NCI-H2196 treated with DMSO at 0.1 percent for 48 hours (cell line): ENCODE measurements around the gene JADE3.

Experiments used
- DNase-seq: peaks from one replicate; lab custom pipeline; 2025; ENCODE audit not compliant: unreplicated experiment; lab: John Stamatoyannopoulos, UW

JADE3 gene

DNA sequence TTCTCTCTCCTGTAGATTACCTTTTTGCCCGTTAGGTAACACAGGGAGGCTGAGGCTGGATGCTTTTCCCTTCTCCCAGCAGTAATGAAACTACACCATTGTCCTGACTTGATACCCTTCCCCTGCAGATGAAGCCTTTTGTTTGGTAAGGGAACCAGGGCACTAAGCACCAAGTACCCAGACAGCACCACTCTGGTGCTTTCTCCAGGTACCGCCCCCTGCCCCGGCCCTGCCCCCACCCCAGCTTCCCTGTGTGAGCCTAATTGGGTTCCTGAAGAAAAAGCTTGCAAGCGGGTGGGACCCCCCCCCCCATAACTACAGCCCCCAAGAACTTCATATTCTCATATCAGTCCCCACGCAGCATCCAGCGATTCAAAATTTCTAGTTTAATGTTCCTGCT lies 79.8 kb downstream of the JADE3 start:
- DNase-seq: no peak

DNA sequence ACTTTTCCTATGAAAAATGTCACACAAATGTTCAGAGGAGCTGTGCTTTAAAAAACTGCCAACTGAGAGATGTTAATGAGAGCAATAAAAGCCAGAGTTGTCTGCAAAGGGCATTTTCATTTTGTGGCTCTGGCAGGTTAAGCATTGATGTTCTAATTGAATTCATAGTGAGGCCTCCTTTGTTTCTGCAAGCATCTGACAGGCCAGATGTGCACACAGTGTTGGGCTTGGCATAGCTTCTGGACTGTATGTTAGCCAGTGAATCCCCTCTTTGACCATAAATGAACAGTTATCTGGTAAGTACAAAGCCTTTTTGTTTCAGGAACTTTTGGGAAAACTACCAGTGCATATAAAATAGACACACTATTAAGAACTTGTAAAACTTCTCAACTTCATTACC lies 81.9 kb downstream of the JADE3 start:
- DNase-seq: no peak

DNA sequence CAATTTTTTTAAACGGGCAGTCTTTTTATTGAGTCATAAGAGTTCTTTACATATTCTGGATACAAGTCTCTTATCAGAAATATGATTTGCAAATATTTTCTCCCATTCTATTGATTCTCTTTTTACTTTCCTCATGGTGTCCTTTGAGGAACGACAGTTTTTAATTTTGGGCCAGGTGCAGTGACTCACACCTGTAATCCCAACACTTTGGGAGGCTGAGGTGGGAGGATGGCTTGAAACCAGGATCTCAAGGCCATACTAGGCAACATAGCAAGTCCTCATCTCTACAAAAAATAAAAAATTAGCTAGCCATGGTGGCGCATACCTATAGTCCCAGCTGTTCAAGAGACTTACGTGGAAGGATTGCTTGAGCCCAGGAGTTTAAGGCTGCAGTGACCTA lies 99.9 kb downstream of the JADE3 start:
- no peak for DNase-seq

DNA sequence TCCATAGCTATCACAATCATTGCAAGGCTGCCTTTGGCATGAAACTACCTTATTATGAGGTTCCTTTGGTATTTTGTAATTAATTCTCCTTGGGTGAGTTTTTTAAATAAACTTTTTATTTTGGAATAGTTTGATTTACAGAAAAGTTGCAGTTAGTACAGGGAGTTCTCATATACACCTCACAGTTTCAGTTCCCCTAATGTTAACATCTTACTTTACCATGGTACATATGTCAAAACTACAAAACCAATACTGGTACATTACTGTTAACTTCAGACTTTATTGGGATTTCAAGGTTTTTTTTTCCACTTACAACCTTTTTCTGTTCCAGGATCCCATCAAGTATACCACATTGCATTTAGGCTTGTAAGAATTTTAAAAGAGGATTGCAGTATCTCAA lies 114.0 kb downstream of the JADE3 start:
- no peak for DNase-seq

DNA sequence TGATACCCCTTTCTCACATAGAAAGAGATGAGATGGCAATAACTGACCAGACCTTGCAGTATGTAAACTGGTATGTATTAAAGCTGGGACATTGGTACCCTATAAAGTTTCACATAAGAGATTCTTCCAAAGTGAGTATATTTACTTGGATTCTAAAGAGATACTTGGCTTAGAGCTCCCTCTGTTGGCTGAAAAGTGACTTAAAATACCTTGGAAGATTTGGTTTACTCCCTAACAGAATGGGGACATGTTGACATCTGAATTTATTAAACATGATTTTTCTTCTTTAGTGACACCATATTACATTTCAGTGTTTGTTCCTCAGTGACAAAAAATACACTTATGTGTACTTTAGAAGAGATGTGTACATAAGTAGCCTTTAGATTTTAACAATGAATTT lies 118.1 kb downstream of the JADE3 start:
- DNase-seq: no peak

DNA sequence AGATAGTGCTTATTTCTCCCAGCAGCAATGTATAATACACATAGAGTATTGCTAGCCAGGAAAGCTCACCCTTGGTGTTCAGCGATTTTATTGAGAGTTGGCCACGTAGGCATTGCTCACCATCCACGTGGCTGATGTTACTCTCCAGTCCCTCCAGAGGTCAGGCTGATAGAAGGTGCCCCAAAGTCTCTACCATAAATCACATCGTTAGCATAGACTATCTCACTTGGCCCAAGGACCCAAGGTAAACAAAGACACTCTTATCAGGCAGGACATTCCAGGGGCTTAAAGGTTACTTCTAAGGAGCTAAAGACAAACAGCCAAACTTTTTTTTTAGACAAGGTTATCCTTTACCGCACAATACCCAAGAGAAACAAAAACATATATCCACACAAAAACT lies 135.8 kb downstream of the JADE3 start:
- no peak for DNase-seq

DNA sequence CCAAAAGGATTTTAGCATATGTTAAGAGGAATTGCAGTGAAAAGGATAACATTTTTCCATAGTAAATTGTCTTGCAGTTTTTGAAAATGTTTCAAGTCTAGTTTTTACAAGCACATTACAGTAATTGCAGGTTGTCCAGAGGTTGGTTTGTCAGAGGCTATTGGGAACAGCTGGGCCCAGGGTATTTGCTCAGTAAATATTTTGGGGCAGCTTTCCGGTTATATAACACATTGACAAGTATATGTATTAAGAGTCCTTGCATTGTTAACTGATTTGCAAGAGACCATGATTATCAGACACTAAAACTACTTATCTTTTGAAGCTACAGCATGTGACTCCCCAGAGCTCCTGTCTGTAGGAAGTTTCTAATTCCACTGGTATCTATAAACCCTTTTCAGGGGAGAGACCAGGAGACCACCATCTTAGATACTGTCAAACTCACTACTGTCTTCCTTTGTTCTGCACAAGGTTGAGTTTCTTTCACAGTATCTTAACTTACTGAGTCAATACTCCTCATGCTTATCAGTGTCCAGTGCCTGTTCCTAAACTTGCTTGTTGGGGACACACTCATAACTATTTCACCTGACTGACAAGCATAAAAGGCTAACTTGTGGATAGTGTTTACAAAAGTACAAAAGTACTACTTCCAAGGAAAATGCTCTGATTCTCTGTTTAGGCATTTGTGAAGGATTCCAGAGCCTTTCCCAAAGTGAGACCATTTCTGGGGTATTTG lies 147.1 kb downstream of the JADE3 start:
- no peak for DNase-seq

DNA sequence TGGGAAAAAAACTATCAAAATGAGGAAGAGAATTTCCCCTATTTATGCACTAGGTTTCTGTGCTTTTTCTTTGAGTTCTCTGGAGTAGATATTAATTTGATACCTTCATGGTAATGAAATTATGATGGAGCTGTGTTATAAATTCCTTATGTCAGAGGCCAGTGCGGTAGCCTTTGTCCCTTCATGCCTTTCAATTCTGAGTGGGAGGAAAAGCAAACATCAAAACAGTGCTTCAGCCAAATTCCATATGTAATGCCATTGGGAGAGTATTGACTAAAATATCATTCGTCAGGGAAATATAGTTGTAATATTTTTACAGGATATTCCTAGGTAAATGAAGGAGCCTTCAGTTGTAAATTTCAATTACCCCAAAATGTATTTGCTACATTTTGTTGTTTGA lies 148.5 kb downstream of the JADE3 start:
- DNase-seq: no peak

DNA sequence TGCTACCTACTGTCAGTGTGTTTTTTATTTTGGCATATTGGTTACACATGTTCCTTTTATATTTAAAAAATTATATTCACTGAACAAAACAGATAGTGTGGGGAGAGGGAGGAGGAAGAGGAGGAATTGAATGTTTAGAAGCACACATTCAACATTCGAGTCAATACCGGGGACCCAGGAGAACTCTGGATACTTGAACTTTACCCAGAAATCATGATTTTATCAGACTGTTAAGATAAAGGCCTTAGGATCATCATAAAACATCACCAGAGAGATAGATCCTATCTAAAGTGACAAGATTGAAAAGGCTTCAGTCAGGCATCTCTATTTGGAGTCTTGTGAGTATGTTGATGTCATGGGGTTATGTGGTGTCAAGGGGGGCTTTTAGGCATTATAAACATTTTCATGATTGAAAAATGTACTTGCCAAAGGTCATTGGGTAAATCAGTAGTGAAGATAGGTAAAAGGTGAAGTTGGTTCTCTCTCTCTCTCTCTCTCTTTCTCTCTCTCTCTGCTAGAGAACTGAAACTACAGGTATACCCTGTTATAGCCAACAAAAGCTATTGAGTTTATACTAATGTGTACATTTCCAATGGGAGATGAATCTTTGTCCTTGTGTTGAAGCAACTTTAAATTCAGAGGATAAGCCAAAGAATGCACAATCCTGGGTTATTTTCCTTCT lies 149.2 kb downstream of the JADE3 start:
- DNase-seq: no peak

DNA sequence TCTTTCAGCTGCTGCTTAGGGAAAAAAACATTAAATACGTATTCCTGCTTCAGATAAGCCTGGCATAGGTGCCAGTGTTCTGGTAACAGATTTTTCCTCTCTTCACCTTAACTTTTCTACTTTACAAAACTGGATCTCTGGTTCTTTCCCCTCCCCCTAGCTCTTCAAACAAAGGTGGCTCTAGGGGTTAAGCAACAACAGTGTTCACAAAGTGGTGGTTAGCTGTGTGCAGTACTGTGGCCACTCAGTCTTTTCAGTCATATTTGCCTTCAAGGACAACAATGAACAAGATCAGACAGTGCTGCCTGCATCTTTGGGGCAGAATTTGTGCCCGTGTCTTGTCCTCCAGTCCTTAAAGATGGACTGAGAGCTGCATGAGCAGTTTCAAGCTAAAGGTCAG lies 151.0 kb downstream of the JADE3 start:
- no peak for DNase-seq

DNA sequence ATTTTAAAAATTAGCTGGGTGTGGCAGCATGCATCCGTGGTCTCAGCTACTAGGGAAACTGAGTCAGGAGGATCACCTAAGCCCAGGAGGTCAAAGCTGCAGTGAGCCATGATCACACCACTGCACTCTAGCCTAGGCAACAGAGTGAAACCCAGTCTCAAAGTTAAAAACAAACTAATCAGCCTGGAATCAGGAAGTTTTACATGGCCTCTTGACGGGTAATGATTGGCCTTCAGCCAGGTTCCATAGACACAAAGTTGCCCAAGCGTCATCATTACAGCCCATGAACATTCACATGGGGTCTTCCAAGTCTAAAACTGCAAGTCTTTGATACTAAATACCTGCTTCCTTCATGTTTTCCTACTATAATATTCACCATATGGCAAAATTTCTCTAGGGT lies 156.0 kb downstream of the JADE3 start:
- no peak for DNase-seq

DNA sequence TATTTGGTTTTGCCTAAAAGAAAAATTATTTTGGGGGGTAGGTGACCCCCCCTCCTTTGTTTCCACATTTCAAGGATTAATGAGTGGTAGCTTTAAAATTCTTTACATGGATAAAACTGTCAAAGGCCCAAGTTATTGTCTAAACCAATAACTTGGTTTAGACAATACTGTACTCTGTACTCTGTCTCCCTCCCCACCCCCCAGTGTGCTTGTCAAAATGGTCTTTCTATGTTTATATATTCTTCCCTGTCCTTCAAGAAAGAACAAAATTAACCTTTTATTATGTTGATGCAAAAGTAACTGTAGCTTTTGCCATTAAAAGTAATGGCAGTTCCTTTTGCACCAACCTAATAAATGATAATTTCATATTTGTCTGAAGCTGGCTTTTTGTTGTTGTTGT lies 156.5 kb downstream of the JADE3 start:
- no peak for DNase-seq

DNA sequence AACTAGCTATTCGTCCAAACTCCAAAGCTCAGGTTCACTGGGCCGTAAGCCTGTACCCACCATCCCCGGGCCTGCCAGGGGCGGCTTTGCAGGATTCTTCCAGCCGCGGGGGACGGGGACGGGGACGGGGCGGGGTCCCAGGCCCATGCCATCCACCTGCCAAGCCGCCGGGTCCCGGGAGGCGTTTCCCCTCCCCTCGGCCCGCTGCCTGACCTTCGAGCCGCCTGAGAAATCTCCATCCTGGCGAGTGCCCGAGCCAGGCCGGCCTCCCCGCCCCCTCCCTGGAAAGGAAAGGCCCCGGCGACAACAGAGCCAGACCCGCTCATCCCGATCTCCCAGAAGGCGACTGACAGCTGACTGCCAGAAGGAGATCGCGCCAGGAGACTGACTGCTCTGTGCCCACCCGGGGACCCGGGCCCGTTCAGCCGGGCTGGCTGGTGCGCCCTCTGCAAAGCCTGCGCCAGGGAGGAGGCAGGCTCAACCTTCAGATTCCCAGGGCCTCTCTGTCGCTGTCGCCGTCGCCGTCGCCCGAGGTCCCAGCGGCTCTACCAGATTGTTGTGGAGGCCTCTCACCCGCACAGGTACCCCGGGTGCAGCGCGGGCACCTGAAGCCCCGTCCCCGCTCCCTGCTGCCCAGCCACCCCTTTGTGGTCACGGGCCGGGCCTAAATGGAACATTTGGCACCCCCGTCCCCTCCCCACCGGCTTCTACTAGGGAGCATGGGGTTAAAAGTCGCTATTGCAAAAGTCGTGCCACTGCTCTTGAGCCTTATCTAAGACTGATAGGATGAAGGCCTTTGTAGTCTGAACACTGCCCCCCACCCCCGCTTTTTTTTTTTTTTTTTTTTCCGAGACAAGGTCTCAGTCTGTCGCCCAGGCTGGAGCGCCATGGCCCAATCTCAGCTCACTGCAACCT lies 166.2 kb downstream of the JADE3 start, which contains the start of gene RGN:
TSS of gene RGN (plus strand) at position 315 of the 915 bp plus-strand sequence. CDS start 2,702 bp downstream, outside the sequence.
- DNase-seq: no peak

DNA sequence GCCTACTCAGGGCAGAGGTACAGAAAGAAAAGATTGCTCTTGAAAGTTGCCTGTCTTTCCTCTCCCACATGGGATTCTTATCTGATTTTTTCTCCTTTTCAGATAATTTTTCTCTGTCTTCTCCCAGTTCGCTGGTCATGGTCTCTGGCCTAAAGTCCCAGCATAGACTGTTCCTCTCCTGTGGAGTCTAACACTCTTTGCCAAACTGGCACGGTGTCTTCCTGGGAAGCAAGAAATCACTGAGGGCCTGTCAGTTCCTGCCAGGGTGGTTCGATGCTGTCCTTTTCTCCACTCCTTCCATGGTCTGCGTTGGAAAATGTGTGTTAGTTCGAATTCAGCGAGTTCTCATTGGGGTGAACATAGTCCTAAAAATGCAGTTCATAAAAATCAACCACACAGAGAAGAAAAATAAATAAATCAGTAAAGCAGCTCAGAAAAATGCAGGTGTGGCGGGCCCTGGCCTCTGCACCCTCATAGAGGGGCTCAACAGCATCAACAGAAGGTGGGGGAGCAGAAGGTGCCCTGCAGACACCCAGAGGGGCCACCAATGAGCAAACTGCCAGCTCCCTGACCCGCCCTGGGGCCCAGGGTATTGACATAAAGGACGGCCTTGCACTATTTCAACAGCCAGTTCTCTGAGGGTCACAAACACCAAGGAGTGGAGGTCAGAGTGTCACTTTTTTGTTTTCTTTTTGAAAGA lies 168.1 kb downstream of the JADE3 start:
- no peak for DNase-seq

DNA sequence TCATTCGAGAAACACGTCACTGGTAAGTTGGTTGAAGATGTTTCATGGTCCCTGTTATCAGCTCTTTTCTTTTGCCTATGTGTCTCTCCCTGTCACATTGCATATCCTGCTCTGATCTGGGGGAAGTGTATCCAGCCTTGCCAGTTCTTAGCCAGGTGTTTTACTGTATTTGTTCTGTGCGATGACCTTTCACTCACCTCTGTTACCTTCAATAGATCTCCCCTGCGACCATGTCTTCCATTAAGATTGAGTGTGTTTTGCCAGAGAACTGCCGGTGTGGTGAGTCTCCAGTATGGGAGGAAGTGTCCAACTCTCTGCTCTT lies 168.7 kb downstream of the JADE3 start:
- no peak for DNase-seq

DNA sequence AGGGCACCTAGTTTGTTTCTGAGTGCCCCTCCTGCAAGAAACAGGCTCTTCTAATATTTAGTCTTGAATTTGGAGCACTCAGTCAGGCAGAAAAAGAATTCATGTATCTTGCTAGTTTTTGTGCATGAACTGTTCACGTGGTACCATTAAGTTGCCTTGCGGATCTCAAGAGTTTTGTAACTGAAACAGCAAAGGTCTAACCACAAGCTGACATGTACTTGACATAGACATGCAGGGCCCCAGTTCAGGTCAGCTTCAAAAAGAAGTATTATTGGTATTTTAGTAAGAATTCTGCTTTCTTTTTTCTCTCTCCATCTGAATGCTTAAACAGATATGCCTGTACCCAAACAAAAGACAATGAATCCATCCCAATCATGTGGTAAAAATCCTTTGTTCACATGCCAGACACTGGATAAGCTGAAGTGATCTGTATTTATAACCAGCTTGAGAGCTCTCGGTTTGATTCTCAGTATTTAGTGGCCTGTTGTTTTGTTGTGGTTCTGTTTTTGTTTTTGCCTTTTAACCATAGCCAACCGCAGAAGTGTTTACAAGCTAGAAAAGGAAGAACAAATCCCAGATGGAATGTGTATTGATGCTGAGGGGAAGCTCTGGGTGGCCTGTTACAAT lies 179.0 kb downstream of the JADE3 start:
- no peak for DNase-seq

DNA sequence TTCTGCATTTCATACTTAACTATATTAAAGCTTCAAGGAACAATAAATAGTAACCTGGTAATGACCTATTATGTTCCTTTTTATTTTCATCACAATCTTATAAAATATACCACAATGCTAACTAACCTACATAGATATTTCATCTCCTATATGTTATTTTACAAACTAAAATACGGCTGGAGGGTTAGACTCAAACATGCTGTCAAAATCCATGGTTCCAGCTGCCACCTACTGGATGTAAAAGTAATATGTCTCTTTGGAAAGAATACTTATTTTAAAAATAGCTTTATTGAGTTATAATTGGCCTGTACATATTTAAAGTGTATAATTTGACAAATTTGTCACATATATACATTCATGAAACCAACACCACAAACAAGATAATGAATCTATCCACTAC lies 181.0 kb downstream of the JADE3 start:
- no peak for DNase-seq

DNA sequence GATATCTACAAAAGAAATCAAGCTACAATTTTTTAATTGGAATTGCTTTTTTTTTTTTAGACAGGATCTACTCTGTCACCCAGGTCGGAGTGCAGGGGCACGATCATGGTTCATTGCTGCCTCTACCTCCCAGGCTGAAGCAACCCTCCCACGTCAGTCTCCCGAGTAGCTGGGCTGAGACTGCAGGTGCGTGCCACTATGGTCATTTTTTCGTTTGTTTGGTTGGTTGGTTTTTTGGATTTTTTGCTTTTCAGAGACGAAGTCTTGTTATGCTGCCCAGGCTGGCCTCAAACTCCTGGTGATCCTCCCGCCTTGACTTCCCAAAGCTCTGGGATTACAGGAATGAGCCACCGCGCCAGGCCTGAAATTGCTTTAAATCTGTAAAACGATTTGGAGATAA lies 181.6 kb downstream of the JADE3 start:
- DNase-seq: no peak

DNA sequence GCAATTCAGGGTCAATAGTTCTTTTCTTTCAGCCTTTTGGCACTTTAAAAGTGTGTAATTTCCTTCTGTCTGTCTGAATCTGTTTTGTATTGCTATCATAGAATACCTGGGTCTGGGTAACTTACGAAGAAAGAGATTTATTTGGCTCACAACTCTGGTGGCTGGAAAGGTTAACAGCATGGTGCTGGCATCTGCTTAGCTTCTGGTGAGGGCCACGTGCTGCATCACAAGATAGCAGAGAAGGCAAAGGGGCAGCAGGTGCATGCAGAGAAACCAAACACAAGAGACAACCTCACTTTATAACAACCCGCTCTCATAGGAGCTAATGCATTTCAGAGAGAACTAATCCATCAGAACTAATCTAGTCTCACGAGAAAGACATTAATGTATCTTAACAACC lies 184.8 kb downstream of the JADE3 start:
- DNase-seq: no peak

DNA sequence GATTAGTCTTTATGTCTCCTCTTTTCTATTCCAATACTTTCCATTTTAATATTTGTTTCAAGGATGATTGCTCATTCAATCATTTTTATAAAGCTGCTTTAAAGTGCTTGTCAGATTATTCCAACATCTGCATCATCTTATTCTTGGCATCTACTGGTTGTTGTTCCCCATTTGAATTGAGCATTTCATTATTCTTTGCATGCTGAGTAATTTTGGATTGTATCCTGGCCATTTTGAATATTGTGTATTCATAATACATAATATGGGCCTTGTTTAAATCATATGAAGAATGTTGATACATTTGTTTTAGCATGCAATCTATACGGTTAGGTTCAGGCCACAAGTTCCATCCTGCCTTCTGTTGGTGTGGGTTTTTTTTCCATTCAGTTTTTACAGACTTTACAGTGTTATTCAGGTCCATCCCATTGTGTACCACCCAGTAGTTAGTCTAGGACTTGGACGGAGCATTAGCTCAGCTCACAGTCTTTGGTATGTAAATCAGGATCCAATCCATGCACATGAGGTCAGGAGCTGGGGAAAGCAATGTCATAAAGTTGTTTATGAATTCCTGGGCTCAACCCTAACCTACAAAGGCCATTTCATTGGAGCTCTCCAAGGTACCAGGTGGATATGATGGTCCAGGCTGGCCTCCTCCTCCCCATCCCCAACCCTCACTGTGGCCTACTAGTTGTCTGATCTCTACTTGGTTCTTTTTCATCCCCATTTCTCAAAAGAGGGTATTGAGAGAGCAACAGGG lies 186.3 kb downstream of the JADE3 start:
- DNase-seq: no peak
